Islet of Langerhans (tissue), 1 donor: ENCODE data around the gene NHS.
A peak's percentile ranks its signal among the peaks of the same experiment; 100 is the strongest.
"Not testable (repeated sequence)": the region's sequence is repeated elsewhere in the genome, so short reads cannot be mapped to it uniquely, and the experiment has no call there.

Source experiments
- FAIRE-seq: peaks from one replicate; lab custom pipeline; 2011; peaks lifted over from hg19 to GRCh38; lab: Jason Lieb, UNC

The NHS gene

DNA sequence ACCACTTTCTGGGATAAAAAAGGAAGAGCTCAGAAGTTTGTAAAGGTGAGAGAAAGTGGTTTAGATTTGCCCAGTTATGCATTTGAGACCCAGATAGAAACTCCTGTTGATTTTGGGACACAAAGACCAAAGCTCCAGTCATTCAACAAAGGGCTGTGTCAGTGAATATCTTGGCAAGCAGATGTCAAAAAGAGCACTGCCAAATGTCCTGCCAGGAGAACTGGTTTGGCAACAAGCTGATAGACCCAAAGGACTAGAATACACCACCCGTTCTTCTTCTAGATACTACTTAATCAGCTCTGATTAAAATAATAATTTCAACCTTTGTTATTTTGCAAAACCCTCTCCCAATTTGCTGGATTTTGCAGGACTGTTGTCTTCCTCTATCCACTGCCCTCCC, 121.4 kb downstream of the NHS start:
- FAIRE-seq: no peak

DNA sequence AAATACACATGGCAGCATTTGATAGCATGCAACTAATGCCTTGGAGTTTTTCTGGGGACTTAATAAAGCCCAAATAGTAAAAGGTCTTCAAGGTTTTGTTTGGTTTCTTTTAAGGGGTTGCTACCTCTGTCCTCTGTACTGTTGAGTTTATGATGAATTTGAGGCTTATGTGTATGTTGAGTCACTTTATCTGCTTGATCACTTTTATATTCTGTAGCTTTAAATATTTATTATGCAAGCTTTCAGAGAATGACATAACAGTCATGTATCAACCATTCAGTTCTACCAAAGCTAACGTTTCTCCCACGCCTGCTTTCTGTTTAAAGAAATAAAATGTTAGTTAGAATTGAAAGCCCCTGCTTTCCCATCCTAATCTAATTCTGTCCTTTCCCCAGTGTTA, 122.2 kb downstream of the NHS start:
- FAIRE-seq: no peak

DNA sequence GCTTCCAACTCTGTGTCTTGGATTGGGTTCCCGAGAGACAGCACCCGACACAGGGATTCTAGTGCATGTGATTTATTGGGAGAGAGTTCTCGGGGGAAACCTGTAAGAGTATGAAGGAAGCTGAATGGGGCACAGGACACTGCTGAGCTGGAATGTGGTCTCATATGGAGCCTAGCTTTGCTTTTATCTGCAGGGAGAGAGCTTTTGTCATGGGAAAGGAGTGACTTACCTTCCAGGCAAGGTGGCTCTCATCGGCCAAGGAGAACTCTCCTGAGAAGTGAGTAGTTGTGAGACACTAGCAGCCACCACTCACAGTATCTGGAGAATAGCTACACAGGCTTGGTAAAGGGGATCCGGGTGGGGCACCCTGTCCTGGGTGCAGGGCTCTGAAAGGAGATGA, 124.5 kb downstream of the NHS start:
- FAIRE-seq: no peak

DNA sequence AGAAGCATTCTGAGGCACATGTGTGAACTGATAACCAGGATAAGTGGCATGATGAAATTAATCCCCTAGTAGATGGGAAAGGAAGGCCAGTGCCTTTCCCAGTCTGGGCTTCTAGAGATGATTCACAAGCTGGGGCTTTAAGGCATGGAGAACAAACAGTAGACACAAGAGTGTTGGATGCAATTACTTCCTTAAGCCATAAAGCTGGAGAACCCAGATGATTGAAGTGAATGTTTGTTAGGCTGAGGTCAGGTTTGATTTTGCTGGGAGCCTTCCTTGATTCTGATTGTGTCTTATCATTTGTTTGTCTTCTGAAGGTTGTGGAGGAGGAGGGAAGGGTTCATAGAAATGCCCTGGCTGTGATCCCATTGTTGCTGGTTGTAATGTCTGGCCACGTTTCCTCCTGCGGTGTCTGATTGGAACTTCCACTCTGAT, 125.2 kb downstream of the NHS start:
- no peak for FAIRE-seq

DNA sequence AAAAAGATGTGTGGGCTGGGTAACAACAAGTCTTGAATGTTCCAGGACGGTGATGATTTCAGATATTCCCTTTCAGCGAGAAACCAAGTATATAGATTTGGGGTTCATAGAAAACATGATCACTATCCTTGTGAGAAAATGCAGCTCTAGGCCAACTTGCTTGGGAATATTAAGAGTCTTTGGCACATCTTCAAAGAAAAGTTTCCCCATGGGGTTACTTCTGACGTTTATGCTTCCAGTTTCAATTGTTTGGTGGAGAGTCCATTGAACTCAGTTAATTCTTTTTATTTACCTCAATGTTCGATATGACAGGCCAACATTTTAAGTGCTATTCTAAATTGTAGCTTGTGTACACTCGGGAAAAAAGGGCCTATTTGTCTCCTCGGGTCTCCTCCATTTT, 126.7 kb downstream of the NHS start:
- no peak for FAIRE-seq

DNA sequence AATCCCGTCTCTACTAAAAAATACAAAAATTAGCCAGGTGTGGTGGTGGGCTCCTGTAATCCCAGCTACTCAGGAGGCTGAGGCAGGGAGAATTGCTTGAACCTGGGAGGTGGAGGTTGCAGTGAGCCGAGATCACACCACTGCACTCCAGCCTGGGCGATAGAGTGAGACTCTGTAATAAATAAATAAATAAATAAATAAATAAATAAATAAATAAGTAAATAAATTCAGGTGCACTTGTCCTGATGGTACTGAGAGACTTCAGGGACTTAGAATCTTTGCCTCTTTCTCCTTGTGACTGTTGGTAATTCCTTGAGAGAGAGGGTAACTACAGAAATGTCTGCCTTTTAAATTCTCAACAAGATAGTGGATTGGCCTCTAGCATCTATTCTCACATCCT, 131.4 kb downstream of the NHS start:
- FAIRE-seq: not testable (repeated sequence)

DNA sequence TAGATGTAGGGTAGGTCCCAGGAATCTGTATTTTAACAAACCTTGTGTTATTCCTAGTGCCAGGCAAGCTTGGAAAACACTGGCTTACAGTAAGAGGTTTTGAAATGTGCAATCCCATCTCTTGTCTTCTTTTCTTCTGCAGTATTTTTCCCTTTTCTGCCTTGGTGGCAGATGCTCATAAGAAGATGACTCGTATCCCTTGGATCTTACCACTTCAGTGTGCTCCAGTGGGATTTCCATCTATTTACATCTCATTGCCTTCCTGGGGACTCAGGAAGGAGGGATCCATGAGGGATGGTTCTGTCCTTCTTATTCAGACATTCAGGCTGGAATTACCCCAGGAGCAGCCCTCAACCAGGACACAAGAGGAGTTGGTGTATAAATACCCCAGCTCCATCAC, 136.6 kb downstream of the NHS start:
- FAIRE-seq: no peak

DNA sequence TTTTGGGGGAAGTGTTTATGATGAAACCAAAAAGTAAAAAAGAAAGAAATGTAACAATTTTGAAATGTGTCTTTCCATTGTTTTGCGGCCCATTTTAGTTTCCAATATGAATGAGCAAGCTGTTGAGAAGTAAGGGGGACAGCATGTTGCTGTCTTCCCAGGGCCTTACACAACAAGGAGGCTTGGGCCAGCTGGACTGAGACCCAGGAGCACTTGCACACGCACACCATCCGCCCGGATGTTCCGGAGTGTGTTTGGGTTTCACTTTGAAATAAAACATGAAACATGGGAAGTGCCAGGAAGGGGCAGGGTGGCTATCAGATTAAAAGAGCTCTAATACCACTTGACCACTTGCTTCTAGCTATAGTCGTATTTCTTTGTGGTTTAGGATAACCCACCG, 144.4 kb downstream of the NHS start:
- FAIRE-seq: no peak

DNA sequence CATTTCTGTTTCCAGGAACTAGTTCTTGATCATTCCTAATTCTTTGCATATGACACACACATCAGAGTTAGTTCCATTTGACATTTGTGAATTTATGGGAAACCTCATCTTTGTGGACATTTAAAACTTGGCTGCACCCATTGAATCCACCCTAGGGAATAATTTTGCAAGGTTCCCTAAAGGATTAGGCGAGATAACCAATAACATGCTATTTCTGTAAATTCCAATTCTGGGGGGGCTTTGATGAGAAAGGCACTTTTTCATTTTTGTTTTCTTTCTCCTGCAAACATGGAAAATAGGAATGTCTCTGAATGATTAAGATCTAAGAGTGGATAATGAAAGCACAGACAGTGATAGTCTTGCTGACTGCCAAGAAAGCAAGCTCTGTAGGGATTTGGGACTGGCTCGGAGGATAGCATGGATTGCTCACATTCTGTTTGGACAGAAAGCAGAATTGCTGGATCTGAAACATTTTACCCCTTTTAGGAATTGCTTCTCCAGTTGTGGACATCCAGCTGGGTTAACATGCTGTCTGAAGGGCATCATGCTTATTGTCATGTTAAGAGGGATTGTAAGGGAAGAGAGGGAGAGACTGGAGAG, 145.1 kb downstream of the NHS start:
- no peak for FAIRE-seq

- no peak for FAIRE-seq
Observed at GRCh38 chrX:17521871-17522693, 147.1 kb downstream of the NHS start.

DNA sequence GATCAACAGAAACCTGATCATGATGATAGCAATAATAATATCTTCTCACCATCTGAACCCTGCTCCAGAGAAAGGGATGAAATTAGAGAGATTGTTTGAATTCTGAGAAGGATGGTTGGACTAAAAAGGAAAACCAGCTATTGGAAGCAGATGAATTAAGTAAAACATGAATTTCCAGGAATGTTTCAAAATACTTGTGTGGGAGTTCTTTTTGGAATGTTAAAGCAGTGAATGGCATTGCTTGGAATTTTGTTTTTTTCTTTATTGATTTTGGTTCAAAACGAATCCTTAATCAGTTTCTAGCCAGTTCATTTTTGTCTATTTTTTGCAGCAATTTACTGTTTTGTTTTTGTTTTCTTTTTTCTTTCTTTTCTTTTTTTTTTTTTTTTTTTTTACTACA, 150.3 kb downstream of the NHS start:
- FAIRE-seq: peak; percentile 91

DNA sequence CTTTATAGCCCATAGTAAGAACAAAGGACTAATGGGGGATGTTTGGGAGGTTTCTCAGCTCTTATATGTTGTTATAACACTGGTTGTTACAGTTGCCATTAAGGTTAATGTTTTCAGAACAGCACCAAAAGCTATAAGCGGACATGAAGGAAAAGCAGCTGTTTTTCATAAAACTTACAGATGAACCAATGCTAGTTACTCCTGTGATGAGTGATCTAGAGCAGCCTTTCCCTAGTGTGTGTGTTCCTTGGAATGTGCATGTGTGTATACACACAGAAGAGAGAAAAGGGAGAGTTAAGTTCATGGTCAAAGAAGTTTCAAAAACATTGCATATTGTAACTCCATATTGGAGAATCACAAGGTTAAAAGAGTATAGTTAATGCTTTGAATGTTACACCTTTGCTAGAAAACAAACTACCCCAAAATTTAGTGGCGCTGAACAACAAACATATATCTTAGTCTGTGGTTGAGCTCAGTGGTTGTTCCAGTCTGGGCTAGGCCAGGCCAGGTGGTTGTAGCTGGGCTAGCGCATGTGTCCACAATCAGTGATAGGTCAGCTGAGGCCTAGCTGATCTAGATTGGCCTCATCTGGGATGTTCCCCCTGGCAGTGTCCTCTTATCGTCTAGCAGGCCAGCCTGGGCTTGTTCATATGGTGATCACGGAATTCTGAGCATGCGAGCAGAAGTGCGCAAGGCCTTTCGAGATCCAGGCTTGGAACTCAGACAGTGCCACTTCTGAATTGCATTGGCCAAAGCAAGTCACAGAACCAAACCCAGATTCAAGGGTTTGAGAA, 151.0 kb downstream of the NHS start:
- no peak for FAIRE-seq

- FAIRE-seq: no peak
Observed at GRCh38 chrX:17527135-17527701, 152.2 kb downstream of the NHS start.

- FAIRE-seq: no peak
Observed at GRCh38 chrX:17527922-17528321, 152.9 kb downstream of the NHS start.

- peak; percentile 17 for FAIRE-seq
Observed at GRCh38 chrX:17529151-17529745, 154.2 kb downstream of the NHS start.

GRCh38 chrX:17531500-17531899, 156.5 kb downstream of the NHS start:
- no peak for FAIRE-seq

DNA sequence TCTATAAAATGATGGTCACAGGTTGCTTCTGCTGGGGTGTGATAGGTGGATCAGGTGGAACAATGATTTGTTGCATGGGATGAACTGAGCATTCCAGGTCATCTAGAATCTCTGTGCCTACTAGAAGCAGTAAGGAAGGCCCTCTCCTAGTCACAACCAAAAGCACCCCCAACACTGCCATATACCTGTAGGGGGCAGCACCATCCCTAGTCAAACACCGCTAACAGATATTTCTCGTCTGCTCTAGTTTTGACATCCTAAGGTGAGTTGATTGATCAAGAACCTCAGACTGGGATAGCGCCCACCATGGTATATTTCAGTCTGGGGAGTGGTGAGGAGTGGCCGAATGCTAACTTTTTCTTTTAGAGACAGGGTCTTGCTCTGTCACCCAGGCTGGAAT, 160.2 kb downstream of the NHS start:
- no peak for FAIRE-seq

DNA sequence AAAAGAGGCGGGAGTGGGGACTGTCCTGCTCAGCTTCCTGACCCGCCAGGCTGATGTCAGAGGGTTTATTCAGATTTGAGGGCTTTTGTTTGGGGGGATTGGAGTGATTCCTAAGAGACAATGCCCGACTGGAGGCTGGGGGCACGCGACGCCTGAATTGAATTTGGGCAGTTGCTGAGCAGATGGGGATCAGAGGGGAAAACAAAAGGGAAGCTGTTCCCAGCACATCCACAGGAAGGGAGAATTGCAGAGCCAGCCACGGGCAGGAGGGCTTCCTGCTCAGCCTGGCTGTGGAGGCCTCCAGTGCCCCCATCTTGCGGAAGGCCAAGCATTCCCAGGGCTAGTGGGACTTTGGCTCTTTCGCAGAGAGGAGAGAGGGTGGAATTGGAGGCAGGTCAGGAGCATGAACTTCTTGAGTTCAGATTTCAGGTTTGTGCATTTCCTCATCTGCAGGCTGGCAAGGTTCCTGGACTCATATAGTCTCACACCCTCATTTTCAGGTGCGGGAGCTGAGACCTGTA, 162.8 kb downstream of the NHS start:
- FAIRE-seq: no peak

- no peak for FAIRE-seq
Observed at GRCh38 chrX:17542123-17542522, 167.1 kb downstream of the NHS start.

DNA sequence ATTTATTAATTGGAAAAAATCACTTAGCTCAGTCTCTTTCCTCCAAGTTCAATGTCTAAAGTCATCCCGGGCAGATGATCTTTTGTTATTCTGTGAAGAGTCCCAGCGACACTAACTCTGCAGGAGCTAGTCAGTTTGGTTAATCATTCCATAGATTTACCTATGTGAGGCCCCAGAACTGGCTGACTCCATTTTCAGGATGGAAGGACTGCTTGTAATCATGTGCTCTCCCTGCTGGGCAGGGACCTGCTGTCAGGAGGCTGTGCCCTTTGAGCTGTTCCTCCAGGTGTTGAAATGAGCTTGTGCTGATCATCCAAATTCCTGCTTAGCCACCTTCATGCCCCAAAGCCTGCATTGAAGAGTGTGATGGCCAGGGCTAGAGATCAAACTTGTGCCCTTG, 169.8 kb downstream of the NHS start:
- no peak for FAIRE-seq

- FAIRE-seq: no peak
Observed at GRCh38 chrX:17546356-17546755, 171.4 kb downstream of the NHS start.

- no peak for FAIRE-seq
Observed at GRCh38 chrX:17547658-17548057, 172.7 kb downstream of the NHS start.
